Stimulated activated CD4-positive, alpha-beta T cell treated with anti-CD3 and anti-CD28 coated beads, Interleukin-1b, Interleukin-23, amount 100 ng/mL, for 48 hours (primary cell): ENCODE results near the gene CIITA.
A peak's percentile ranks its signal among the peaks of the same experiment; 100 is the strongest.

Experiments
- DNase-seq: peaks from one replicate; pipeline ENCODE4 v3.0.0-alpha.2; 2020

The CIITA gene

GRCh38 chr16:10964891-10965326 lies 87.9 kb downstream of the CIITA start:
- DNase-seq: peak; percentile 82

GRCh38 chr16:10965440-10966061 lies 88.5 kb downstream of the CIITA start:
- peak; percentile 47 for DNase-seq

GRCh38 chr16:10966129-10966528 lies 89.1 kb downstream of the CIITA start:
- DNase-seq: no peak

DNA sequence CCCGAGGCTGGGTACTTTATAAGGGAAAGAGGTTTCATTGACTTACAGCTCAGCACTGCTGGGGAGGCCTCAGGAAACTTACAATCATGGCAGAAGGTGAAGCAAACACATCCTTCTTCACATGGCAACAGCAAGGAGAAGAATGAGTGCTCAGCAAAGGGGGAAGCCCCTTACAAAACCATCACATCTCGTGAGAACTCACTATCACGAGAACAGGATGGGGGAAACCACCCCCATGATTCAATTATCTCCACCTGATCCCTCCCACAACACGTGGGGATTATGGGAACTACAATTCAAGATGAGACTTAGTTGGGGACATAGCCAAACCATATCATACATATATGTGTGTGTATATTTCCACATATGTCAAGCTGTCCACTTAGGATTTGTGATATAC lies 89.6 kb downstream of the CIITA start:
- DNase-seq: peak; percentile 61

DNA sequence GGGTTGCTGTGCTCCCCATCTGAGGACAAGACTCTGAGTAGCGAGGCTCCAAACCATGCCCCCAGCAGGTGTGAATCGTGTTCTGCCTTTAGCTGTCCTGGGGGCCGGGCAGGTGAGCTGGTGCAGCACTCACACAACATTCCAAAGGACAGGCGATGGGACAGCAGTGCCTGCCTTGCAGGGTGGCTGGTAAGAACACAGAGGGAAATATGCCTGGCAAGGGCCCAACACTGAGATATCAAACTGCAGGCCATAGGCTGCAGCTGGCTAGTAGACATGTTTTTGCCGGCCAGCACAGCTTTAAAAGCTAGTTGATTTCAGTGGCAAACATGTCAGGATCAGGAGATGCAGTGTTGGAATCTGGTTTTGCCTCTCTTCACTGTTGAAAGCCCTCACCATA lies 91.0 kb downstream of the CIITA start:
- DNase-seq: no peak

GRCh38 chr16:10968498-10968897 lies 91.5 kb downstream of the CIITA start:
- DNase-seq: no peak

DNA sequence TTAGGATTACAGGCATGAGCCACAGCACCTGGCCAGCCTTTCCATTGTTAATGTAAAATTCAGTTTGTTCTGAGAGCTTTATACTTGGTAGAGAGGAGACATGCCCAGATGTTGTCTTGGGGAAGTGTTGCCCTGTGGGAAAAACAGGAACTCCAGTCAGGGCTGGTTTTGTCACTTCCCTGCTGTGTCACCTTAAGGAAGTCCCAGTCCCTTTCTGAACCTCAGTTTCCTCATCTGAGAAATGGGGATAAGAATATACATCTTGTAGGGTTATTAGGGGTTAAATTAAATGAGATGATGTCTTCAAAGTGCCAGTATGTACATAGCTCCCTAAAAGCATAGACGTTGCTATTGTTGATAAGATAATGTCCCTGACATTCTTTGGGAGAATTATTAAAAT lies 92.6 kb downstream of the CIITA start:
- no peak for DNase-seq

DNA sequence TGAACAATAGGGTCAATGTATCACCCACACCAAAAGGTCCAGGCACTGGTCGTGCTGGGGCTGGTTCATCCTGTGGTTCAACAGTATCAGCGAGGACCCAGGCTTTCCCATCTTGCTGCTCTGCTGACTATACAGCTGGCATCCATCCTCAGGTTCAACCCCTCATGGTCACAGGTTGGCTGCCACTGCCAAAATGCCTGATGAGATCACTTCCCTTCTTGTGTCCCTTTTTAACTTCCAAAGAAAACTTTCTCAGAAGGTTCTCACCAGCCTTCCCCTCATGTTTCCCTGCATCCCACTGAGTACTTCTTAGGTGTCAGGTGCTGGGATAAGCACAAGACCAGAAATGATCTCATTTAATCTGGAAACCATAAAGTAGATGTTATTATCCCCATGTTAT lies 93.1 kb downstream of the CIITA start:
- no peak for DNase-seq

GRCh38 chr16:10971560-10971961 lies 94.6 kb downstream of the CIITA start:
- no peak for DNase-seq

- no peak for DNase-seq
Observed at GRCh38 chr16:10972108-10972818, 95.3 kb downstream of the CIITA start.

DNA sequence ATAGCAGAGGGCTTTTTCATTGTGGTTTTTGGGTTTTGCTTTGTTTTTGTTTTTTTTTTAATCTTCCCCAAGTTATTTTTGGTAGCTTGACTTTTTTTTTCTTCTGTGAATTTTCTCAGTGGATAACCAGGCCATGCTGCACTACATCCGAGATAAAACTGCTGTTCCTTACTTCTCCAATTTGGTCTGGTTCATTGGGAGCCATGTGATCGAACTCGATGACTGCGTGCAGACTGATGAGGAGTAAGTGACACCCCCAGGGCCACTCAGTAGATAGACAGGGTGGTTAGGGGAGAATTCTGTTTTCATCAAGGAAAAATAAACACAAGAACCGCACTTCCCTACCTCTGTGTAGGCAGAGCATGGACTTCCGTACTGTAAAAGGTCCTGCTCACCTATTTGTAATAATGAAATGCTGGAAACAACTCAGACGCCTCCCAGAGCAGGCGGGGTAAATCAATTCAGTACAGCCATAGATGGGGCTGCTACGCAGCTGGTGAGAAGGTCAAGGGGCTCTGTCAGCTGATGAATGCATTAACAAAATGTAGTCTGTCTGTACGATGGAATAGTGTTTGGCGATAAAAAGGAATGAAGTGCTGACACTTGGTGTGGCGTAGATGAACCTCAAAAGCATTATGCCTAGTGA lies 95.9 kb downstream of the CIITA start:
- DNase-seq: no peak

- DNase-seq: no peak
Observed at GRCh38 chr16:10976634-10977033, 99.6 kb downstream of the CIITA start.

- no peak for DNase-seq
Observed at GRCh38 chr16:10978124-10978523, 101.1 kb downstream of the CIITA start.

DNA sequence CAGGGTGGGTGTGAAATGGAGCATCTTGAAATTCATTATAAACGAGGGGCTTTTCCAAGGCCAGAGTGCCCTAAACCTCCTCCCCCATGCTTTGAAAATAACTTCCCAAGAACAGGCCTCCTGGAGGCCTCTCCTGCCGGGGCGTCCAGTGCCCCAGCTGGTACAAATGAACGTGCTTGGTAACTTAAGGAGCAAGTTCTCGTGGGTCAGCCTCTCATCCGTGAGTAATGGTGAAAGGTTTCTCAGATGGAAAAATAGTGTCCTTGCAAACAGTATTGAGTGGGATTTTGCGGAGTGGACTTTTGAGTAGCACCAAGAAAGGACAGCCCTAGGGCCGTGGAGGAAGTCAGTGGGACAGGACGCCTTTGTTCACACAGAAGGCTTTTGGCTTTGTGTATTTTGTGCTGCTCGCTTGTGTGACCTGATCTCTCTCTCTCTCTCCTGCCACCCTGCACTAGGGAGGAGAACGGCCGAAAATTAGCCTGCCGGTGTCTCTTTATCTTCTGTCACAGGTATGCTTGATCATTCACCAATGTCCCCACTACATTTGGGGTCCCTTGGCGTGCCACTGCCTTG lies 102.0 kb downstream of the CIITA start:
- DNase-seq: no peak

- DNase-seq: no peak
Observed at GRCh38 chr16:10979717-10980601, 103.0 kb downstream of the CIITA start.

DNA sequence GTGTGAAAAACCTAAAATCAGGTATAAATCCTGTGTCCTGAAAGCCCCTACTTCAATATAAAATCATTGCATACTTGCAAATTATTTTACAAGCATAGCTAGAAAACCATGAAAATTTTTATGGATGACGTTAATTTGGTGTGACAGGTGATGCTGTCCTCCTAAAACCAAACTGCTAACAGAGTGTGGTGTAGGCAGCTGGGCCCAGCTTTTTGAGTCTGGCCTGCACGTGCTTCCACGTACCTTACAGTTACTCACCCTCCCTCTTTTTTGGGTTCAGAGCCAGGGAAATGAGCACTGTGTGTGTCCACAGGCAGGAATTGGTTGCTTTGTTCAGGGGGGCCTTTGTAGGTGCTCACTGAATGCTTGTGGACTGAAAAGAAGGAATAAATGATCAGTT lies 103.8 kb downstream of the CIITA start:
- DNase-seq: no peak

GRCh38 chr16:10981697-10982216 lies 104.8 kb downstream of the CIITA start:
- peak; percentile 57 for DNase-seq

- DNase-seq: no peak
Observed at GRCh38 chr16:10982465-10983150, 105.6 kb downstream of the CIITA start.

GRCh38 chr16:10983159-10983558 lies 106.2 kb downstream of the CIITA start:
- DNase-seq: no peak

GRCh38 chr16:10984509-10984908 lies 107.5 kb downstream of the CIITA start:
- peak; percentile 34 for DNase-seq
